Type B pancreatic cell (in vitro differentiated cells): ENCODE results near the gene PLA2G4C. TPM values are rescaled to one million over a fixed set of nuclear protein-coding genes. Genes with fewer than 3 reads are reported as not detected.
A peak's percentile ranks its signal among the peaks of the same experiment; 100 is the strongest.

ENCODE experiments used
- DNase-seq: peaks from one replicate; pipeline ENCODE4 v3.0.0; 2021; ENCODE audit warnings: mixed read lengths; ENCODE audit not compliant: unreplicated experiment; ENCODE audit errors: extremely low spot score
- H3K27ac Mint-ChIP-seq: 2 replicates; pipeline ENCODE4 v1.8.0; 2021; ENCODE audit warnings: mild to moderate bottlenecking, mixed read lengths
- H3K27me3 Mint-ChIP-seq: 2 replicates; pipeline ENCODE4 v1.8.0; 2021; ENCODE audit warnings: mixed read lengths
- H3K36me3 Mint-ChIP-seq: 2 replicates; pipeline ENCODE4 v1.8.0; 2021; ENCODE audit warnings: mixed read lengths
- H3K4me1 Mint-ChIP-seq: one replicate; pipeline ENCODE4 v1.8.0; 2021; ENCODE audit warnings: mixed read lengths; ENCODE audit not compliant: unreplicated experiment
- H3K4me3 Mint-ChIP-seq: 2 replicates; pipeline ENCODE4 v1.8.0; 2021; ENCODE audit warnings: mild to moderate bottlenecking, mixed read lengths
- H3K9me3 Mint-ChIP-seq: 2 replicates; pipeline ENCODE4 v1.8.0; 2021; ENCODE audit warnings: mixed read lengths
- total RNA-seq: library from RNA; stranded (reverse); gene quantifications from 2 replicates; pipeline ENCODE4 v1.2.1, GENCODE V29; 2021; ENCODE audit warnings: low replicate concordance
- TF ChIP-seq, protein P1 (sequence below): fragments of 200-600 bp; sonication (generic); conservative IDR thresholded peaks from 2 replicates; pipeline ENCODE4 v1.5.0; 2021; ENCODE audit warnings: antibody characterized with exemption, mild to moderate bottlenecking

PLA2G4C gene
- total RNA-seq, 1 donor from 2014 or later, result 1.1 TPM

DNA sequence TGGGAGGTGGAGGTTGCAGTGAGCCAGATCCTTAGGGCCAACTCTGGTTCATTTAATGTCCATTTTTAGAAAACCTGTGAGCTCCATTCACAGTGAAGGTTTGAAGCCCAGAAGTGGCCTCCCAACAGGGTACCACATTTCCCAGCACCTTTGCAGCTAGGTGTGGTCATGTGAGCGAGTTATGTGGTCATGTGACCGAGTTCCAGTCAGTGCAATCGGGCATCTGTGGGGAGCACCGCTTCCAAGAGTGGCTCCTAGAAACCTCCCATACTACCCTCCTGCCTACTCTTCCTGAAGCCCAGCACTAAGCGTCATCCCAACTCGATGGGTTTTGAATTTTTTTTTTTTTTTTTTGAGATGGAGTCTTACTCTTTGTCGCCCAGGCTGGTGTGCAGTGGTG, 663 bp upstream of the PLA2G4C start:
- Mint-ChIP-seq H3K27me3 (no peaks in the 10 kb centered on the region), H3K36me3 (no peaks in the 10 kb centered on the region), H3K4me1 (peaks cover 4% of the 10 kb centered on the region), H3K27ac (no peak overlapping the region), H3K9me3 (no peaks in the 10 kb centered on the region), H3K4me3 (no peak overlapping the region)
- TF ChIP-seq, protein P1, sequence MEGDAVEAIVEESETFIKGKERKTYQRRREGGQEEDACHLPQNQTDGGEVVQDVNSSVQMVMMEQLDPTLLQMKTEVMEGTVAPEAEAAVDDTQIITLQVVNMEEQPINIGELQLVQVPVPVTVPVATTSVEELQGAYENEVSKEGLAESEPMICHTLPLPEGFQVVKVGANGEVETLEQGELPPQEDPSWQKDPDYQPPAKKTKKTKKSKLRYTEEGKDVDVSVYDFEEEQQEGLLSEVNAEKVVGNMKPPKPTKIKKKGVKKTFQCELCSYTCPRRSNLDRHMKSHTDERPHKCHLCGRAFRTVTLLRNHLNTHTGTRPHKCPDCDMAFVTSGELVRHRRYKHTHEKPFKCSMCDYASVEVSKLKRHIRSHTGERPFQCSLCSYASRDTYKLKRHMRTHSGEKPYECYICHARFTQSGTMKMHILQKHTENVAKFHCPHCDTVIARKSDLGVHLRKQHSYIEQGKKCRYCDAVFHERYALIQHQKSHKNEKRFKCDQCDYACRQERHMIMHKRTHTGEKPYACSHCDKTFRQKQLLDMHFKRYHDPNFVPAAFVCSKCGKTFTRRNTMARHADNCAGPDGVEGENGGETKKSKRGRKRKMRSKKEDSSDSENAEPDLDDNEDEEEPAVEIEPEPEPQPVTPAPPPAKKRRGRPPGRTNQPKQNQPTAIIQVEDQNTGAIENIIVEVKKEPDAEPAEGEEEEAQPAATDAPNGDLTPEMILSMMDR, result no peak
- DNase-seq, result no peak

DNA sequence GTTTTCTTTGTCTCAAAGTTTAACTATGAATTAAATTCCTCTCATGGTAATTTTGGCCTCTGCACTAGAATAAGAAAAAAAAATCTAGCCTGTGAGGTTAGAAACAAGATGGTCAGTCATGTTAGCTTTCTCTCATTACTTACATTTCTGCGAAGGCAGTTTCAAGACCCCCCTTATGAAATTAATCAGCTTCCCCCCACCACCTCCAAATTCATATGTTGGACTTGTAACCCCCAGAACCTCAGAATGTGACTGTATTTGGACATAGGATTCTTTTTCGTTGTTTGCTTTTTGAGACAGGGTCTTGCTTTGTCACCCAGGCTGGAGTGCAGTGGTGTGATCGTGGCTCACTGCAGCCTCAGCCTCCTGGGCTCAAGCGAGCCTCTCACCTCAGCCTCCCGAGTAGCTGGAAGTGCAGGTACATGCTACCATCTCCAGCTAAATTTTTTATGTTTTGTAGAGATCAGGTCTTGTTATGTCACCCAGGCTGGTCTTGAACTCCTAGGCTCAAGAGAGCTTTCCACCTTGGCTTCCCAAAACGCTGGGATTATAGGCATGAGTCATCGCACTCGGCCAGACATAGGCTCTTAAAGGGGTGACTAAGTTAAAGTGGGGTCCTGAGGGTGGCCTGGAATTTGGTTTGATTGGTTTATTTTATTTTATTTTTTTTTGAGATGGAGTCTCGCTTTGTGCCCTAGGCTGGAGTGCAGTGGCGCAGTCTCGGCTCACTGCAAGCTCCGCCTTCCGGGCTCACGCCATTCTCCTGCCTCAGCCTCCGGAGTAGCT, 1.4 kb downstream of the PLA2G4C start:
- H3K27me3 Mint-ChIP-seq, result no peaks in the 10 kb centered on the region
- no peak overlapping the region for H3K27ac Mint-ChIP-seq
- no peak for DNase-seq
- peaks cover 4% of the 10 kb centered on the region for H3K4me1 Mint-ChIP-seq
- H3K4me3 Mint-ChIP-seq, result no peak overlapping the region
- H3K36me3 Mint-ChIP-seq, result no peaks in the 10 kb centered on the region
- no peaks in the 10 kb centered on the region for H3K9me3 Mint-ChIP-seq
- TF ChIP-seq, protein P1, result no peak

DNA sequence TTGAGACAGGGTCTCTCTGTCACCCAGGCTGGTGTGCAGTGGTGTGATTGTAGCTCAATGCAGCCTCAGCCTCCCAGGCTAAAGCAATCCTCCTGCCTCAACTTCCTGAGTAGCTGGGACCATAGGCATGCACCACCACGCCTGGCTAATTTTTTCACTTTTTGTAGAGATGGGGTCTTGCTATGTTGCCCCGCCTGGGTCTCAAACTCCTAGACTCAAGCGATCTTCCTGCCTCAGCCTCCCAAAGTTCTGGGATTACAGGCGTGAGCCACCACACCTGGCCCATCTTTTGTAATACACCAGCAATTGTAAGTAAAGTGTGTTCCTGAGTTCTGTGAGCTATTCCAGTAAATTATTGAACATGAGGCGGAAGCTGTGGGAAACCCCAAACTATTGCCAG, 6.7 kb downstream of the PLA2G4C start:
- Mint-ChIP-seq H3K4me1 (no peaks in the 10 kb centered on the region), H3K4me3 (no peak overlapping the region), H3K27me3 (peaks cover 2% of the 10 kb centered on the region), H3K27ac (no peak overlapping the region), H3K9me3 (no peaks in the 10 kb centered on the region), H3K36me3 (no peaks in the 10 kb centered on the region)
- TF ChIP-seq, protein P1, result no peak
- DNase-seq, result no peak

DNA sequence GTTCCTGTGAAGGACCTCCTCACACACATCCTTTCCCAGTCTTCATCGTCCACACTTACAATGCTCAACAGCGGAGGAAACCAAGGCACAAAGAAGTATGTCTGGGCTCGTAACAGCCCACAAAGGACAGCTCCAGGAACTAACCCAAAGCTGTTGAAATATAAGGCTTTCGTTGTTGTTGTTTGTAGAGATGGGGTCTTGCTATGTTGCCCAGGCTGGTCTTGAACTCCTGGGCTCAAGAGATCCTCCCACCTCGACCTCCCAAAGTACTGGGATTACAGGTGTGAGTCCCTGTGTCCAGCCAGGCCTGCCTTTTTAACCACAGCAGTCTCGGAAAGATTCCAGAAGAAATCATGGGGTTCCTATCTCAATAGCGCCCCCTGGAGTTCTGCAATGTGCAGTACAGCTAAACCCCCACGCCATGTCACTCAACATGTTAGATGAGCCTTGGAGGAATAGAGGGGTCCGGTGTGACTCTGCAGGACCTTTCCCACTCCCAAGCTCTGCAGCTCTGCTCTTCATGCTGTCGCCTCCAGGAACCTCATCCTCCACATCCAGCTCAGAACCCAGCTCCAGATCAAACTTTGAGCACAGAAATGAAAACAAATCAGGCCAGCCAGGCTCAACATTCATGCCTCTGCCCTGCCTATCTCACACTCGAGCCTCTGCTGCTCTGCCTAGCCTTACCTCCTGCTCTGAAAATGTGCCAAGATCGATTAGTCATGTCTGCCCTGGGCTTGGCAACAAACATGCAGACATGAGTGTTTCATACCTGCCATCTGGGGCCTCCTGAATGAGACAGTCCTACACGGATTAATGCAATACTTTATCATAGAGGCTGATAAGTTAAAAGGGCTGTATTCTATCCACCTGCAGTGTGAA, 7.5 kb downstream of the PLA2G4C start:
- H3K27ac Mint-ChIP-seq, result no peak overlapping the region
- H3K4me1 Mint-ChIP-seq, result no peaks in the 10 kb centered on the region
- no peak for DNase-seq
- H3K36me3 Mint-ChIP-seq, result no peaks in the 10 kb centered on the region
- TF ChIP-seq, protein P1, result peak; percentile 82
- no peaks in the 10 kb centered on the region for H3K9me3 Mint-ChIP-seq
- peaks cover 2% of the 10 kb centered on the region for H3K27me3 Mint-ChIP-seq
- no peak overlapping the region for H3K4me3 Mint-ChIP-seq

DNA sequence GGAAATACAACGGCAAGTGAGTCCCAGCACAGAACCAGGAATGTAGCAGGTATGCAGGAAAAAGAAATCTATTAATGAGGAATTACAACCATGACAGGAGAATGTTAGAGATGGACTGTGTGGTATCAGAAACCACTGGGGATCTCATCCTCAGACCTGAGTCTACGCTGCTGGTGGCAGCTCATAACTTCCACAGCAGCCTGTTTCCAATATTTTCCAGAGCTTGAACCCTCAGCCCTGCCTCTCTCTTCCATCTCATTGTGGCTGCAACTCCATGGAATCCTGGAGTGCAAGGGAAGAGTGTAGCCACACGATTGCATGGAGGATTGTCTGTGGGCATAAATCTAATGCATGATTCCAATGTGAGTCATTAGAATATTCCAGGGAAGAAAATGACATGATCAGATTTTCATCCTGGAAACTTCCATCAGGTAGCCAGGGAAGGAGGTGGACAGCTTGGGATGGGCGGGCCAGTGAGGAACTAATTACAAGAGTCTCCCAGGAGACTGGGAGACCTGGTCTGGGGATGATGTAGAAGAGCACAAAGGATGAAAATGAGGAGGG, 14.9 kb downstream of the PLA2G4C start:
- no peaks in the 10 kb centered on the region for H3K9me3 Mint-ChIP-seq
- no peaks in the 10 kb centered on the region for H3K36me3 Mint-ChIP-seq
- H3K4me3 Mint-ChIP-seq, result no peak overlapping the region
- H3K27ac Mint-ChIP-seq, result no peak overlapping the region
- peaks cover 19% of the 10 kb centered on the region for H3K27me3 Mint-ChIP-seq
- TF ChIP-seq, protein P1, result no peak
- H3K4me1 Mint-ChIP-seq, result no peaks in the 10 kb centered on the region
- DNase-seq, result no peak
